Measurements from ENCODE around the gene PTGFRN.

Gene PTGFRN

DNA sequence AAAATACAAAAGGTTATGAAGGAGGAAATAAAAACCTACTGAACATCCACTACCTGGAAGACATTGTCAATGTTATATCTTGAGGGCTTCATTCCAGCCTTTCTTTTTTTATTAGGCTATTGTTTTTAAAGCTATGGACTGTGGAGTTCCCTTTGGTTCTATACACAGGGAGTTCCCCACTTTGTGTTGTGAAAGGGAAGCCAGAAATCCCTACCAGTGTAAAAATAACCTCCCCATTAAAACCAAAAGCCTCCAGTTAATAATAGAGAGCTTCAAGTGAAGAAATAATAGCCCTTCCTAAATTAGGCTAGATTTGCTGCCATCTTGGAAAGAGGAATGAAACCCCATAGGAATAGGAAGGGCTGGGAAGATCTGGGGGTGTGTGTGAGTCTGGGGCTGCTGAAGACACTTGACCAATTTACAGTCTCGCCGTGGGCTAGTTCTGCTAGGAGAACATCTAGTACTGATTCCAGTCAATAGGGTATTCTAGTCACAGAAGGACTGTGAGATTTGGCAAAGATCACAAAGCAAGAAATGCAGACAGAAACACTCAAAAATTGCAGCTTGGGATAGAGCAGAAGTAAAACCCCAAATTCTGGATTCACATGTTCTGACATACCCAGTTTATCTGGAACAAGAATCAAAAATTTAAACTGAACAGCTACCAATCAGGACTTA is 32.4 kb upstream of the PTGFRN start:
- H3K4me3 ChIP-seq (ENCODE audit: low read length): peak overlapping the region; percentile 26
- no peaks in the 10 kb centered on the region for H3K27me3 ChIP-seq (ENCODE audit: control insufficient read depth, insufficient read depth, low read length)
- H3K4me1 ChIP-seq (ENCODE audit: control insufficient read depth, insufficient read depth, low read length): peaks cover 14% of the 10 kb centered on the region
- H3K27ac ChIP-seq (ENCODE audit: low read depth, low read length): no peak overlapping the region
- H3K9ac ChIP-seq (ENCODE audit: low read length): no peak overlapping the region
- H3K36me3 ChIP-seq (ENCODE audit: control insufficient read depth, insufficient read depth, low read length): no peaks in the 10 kb centered on the region

- Histone ChIP-seq H3K36me3 (ENCODE audit: control insufficient read depth, insufficient read depth, low read length) (no peaks in the 10 kb centered on the region), H3K27me3 (ENCODE audit: control insufficient read depth, insufficient read depth, low read length) (no peaks in the 10 kb centered on the region), H3K4me1 (ENCODE audit: control insufficient read depth, insufficient read depth, low read length) (peaks cover 14% of the 10 kb centered on the region), H3K9ac (ENCODE audit: low read length) (no peak overlapping the region), H3K27ac (ENCODE audit: low read depth, low read length) (peak overlapping the region; percentile 19), H3K4me3 (ENCODE audit: low read length) (peak overlapping the region; percentile 26)
Observed at GRCh38 chr1:116878804-116879477, 30.8 kb upstream of the PTGFRN start.

- Histone ChIP-seq H3K36me3 (ENCODE audit: control insufficient read depth, insufficient read depth, low read length) (no peaks in the 10 kb centered on the region), H3K4me1 (ENCODE audit: control insufficient read depth, insufficient read depth, low read length) (peaks cover 14% of the 10 kb centered on the region), H3K27me3 (ENCODE audit: control insufficient read depth, insufficient read depth, low read length) (no peaks in the 10 kb centered on the region), H3K27ac (ENCODE audit: low read depth, low read length) (no peak overlapping the region), H3K9ac (ENCODE audit: low read length) (no peak overlapping the region), H3K4me3 (ENCODE audit: low read length) (no peak overlapping the region)
Observed at GRCh38 chr1:116879478-116880133, 30.1 kb upstream of the PTGFRN start.

- H3K9ac ChIP-seq (ENCODE audit: low read length): no peak overlapping the region
- no peak overlapping the region for H3K27ac ChIP-seq (ENCODE audit: low read depth, low read length)
- H3K27me3 ChIP-seq (ENCODE audit: control insufficient read depth, insufficient read depth, low read length): no peaks in the 10 kb centered on the region
- no peaks in the 10 kb centered on the region for H3K36me3 ChIP-seq (ENCODE audit: control insufficient read depth, insufficient read depth, low read length)
- H3K4me3 ChIP-seq (ENCODE audit: low read length): no peak overlapping the region
- H3K4me1 ChIP-seq (ENCODE audit: control insufficient read depth, insufficient read depth, low read length): peaks cover 14% of the 10 kb centered on the region
Observed at GRCh38 chr1:116880917-116881316, 28.8 kb upstream of the PTGFRN start.

- Histone ChIP-seq H3K27ac (ENCODE audit: low read depth, low read length) (peak overlapping the region; percentile 6), H3K36me3 (ENCODE audit: control insufficient read depth, insufficient read depth, low read length) (no peaks in the 10 kb centered on the region), H3K4me1 (ENCODE audit: control insufficient read depth, insufficient read depth, low read length) (peaks cover 14% of the 10 kb centered on the region), H3K27me3 (ENCODE audit: control insufficient read depth, insufficient read depth, low read length) (no peaks in the 10 kb centered on the region), H3K9ac (ENCODE audit: low read length) (no peak overlapping the region), H3K4me3 (ENCODE audit: low read length) (no peak overlapping the region)
Observed at GRCh38 chr1:116881879-116882520, 27.7 kb upstream of the PTGFRN start.

DNA sequence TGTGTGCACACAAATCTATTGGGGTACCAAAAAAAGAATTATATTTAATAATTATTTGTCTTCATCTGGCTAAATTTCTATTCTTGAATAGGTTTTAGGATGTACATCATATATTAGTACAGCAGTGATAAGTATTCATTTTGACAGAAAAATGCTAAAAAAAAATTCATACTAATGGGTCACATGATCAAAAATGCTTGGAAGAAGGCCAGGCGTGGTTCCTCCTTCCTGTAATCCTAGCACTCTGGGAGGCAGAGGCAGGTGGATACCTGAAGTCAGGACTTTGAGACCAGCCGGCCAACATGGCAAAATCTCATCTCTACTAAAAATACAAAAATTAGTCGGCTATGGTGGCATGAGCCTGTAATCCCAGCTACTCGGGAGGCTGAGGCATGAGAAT is 26.9 kb upstream of the PTGFRN start:
- no peak overlapping the region for H3K27ac ChIP-seq (ENCODE audit: low read depth, low read length)
- H3K27me3 ChIP-seq (ENCODE audit: control insufficient read depth, insufficient read depth, low read length): no peaks in the 10 kb centered on the region

GRCh38 chr1:116886291-116886878 is 23.3 kb upstream of the PTGFRN start:
- no peaks in the 10 kb centered on the region for H3K4me1 ChIP-seq (ENCODE audit: control insufficient read depth, insufficient read depth, low read length)
- H3K36me3 ChIP-seq (ENCODE audit: control insufficient read depth, insufficient read depth, low read length): no peaks in the 10 kb centered on the region
- H3K4me3 ChIP-seq (ENCODE audit: low read length): no peak overlapping the region

More for the DNA sequence above, 26.9 kb upstream of the PTGFRN start:
- Histone ChIP-seq H3K4me1 (ENCODE audit: control insufficient read depth, insufficient read depth, low read length) (peaks cover 12% of the 10 kb centered on the region), H3K36me3 (ENCODE audit: control insufficient read depth, insufficient read depth, low read length) (no peaks in the 10 kb centered on the region), H3K4me3 (ENCODE audit: low read length) (no peak overlapping the region), H3K9ac (ENCODE audit: low read length) (no peak overlapping the region)

DNA sequence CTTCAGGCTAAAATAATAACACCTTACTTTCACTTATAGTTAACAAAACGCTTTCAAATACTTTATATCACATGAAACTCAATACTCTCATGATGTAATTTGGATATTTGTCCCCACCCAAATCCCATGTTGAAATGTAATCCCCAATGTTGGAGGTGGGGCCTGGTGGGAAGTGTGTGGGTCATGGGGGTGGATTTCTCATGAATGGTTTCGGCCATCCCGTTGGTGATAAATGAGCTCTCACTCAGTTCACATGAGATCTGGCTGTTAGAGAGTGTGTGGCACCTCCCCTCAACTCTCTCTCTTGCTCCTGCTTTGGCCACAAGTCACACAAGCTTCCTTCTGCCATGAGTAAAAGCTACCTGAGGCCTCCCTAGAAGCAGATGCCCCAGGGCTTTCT is 22.5 kb upstream of the PTGFRN start:
- no peaks in the 10 kb centered on the region for H3K4me1 ChIP-seq (ENCODE audit: control insufficient read depth, insufficient read depth, low read length)
- no peak overlapping the region for H3K9ac ChIP-seq (ENCODE audit: low read length)
- H3K27ac ChIP-seq (ENCODE audit: low read depth, low read length): no peak overlapping the region
- H3K4me3 ChIP-seq (ENCODE audit: low read length): no peak overlapping the region
- no peaks in the 10 kb centered on the region for H3K36me3 ChIP-seq (ENCODE audit: control insufficient read depth, insufficient read depth, low read length)
- H3K27me3 ChIP-seq (ENCODE audit: control insufficient read depth, insufficient read depth, low read length): no peaks in the 10 kb centered on the region

More at GRCh38 chr1:116886291-116886878, 23.3 kb upstream of the PTGFRN start:
- H3K27ac ChIP-seq (ENCODE audit: low read depth, low read length): no peak overlapping the region
- H3K27me3 ChIP-seq (ENCODE audit: control insufficient read depth, insufficient read depth, low read length): no peaks in the 10 kb centered on the region
- H3K9ac ChIP-seq (ENCODE audit: low read length): no peak overlapping the region

DNA sequence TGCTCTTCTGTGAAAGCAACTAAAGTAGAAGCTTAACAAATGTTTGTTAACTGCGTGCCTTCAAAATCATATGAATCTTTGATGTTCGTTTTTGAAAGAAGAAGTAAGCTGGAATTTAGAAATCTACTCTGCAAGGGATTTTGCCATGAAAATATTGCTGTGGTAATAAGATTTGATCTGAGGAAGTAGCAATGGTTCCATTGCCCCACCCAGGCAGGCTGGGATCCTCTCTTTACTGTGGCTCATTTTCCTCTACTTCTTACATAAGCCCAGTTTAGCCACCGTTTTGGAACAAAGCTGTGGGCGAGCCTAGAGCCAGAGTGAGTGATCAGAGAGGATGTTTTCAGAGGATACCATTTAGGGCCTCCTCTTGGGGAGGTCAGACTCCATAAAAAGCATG is 20.3 kb upstream of the PTGFRN start:
- Histone ChIP-seq H3K27ac (ENCODE audit: low read depth, low read length) (no peak overlapping the region), H3K9ac (ENCODE audit: low read length) (no peak overlapping the region), H3K4me3 (ENCODE audit: low read length) (no peak overlapping the region), H3K36me3 (ENCODE audit: control insufficient read depth, insufficient read depth, low read length) (no peaks in the 10 kb centered on the region), H3K27me3 (ENCODE audit: control insufficient read depth, insufficient read depth, low read length) (no peaks in the 10 kb centered on the region), H3K4me1 (ENCODE audit: control insufficient read depth, insufficient read depth, low read length) (no peaks in the 10 kb centered on the region)

DNA sequence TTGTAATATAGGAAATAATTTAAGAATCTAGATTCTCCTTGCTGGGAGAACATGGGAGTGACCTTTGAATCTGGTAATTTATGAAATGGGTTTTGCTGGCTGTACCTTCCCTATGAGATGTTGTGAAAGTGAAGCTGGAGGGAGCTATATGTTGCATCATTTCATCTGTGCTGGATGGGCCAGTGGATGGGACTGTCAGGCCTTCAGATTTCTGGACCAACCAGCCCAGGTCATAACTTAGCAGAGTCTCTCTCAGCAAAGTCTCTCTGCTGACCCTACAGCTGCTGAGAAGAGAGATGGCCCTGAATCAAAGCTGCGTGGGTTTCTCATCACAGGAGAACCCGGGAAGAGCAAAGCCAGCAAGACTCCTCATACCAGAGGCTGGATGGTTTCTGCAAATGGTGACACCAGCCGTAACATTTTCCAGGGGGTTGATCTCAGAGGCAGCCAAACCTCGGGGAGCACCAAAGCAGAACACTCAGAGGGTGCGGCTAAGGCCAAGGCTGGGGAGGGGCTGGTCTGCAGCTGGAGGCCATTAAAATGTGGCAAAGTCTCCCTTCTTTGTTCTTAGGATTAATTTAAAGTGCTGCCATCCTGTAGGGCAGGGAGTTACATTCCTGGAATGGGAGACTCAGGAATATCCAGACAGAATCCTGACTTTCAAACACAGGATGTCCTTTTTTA is 18.2 kb upstream of the PTGFRN start:
- no peaks in the 10 kb centered on the region for H3K36me3 ChIP-seq (ENCODE audit: control insufficient read depth, insufficient read depth, low read length)
- no peaks in the 10 kb centered on the region for H3K4me1 ChIP-seq (ENCODE audit: control insufficient read depth, insufficient read depth, low read length)
- no peak overlapping the region for H3K4me3 ChIP-seq (ENCODE audit: low read length)
- H3K27ac ChIP-seq (ENCODE audit: low read depth, low read length): no peak overlapping the region
- no peak overlapping the region for H3K9ac ChIP-seq (ENCODE audit: low read length)
- H3K27me3 ChIP-seq (ENCODE audit: control insufficient read depth, insufficient read depth, low read length): no peaks in the 10 kb centered on the region

- Histone ChIP-seq H3K27me3 (ENCODE audit: control insufficient read depth, insufficient read depth, low read length) (no peaks in the 10 kb centered on the region), H3K27ac (ENCODE audit: low read depth, low read length) (no peak overlapping the region), H3K9ac (ENCODE audit: low read length) (no peak overlapping the region), H3K36me3 (ENCODE audit: control insufficient read depth, insufficient read depth, low read length) (no peaks in the 10 kb centered on the region), H3K4me3 (ENCODE audit: low read length) (no peak overlapping the region), H3K4me1 (ENCODE audit: control insufficient read depth, insufficient read depth, low read length) (no peaks in the 10 kb centered on the region)
Observed at GRCh38 chr1:116895073-116895472, 14.6 kb upstream of the PTGFRN start.

DNA sequence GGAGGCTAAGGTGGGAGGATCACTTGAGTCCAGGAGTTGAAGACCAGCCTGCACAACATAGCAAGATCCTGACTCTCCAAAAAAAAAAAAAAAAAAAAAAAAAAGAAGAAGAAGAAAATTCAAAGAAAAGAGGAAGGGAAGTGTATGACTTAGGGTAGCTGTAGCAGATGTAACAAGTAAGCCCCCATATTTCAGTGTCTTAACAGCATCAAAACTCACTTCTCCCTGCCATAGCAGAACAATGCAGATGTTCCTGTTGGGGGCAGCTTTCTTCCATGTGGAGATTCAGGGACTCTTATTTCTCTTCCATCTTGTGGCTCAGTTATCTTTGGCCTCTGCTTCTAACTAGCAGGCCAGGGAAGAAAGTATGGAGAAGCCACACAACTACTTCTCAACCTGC is 10.2 kb upstream of the PTGFRN start:
- H3K36me3 ChIP-seq (ENCODE audit: control insufficient read depth, insufficient read depth, low read length): no peaks in the 10 kb centered on the region
- no peaks in the 10 kb centered on the region for H3K4me1 ChIP-seq (ENCODE audit: control insufficient read depth, insufficient read depth, low read length)
- H3K27ac ChIP-seq (ENCODE audit: low read depth, low read length): no peak overlapping the region
- H3K4me3 ChIP-seq (ENCODE audit: low read length): no peak overlapping the region
- H3K27me3 ChIP-seq (ENCODE audit: control insufficient read depth, insufficient read depth, low read length): no peaks in the 10 kb centered on the region
- no peak overlapping the region for H3K9ac ChIP-seq (ENCODE audit: low read length)

Data from rectal smooth muscle tissue (tissue), 1 donor.